ENCODE data around the gene PRRG1. TPM values are rescaled to one million over a fixed set of nuclear protein-coding genes. Genes with fewer than 3 reads are reported as not detected.

PRRG1 gene
- total RNA-seq, 1 experiment from 2014 or later: not detected

- Histone ChIP-seq H4K20me1 (ENCODE audit: insufficient read depth, low read depth, low read length) (no peaks in the 10 kb centered on the region), H3K27me3 (ENCODE audit: low read length) (no peaks in the 10 kb centered on the region), H3K9ac (ENCODE audit: low read length) (no peak overlapping the region), H3K9me3 (ENCODE audit: low read length) (0 out of 2 replicates have a peak, but pooled peaks cover 5% of the 10 kb centered on the region), H3K4me2 (ENCODE audit: low read depth, low read length, poor library complexity, severe bottlenecking) (no peak overlapping the region), H3K4me3 (ENCODE audit: low read length) (no peak overlapping the region), H3K9me2 (replicated peaks; ENCODE audit: insufficient read depth, low read length) (no peaks in the 10 kb centered on the region), H3K79me2 (ENCODE audit: low read length) (no peaks in the 10 kb centered on the region), H3K36me3 (ENCODE audit: insufficient read depth, low read length) (no peaks in the 10 kb centered on the region), H3K27ac (ENCODE audit: low read length) (no peak overlapping the region), H3K4me1 (ENCODE audit: low read length) (no peaks in the 10 kb centered on the region), H2AFZ (ENCODE audit: low read length) (no peak overlapping the region)
- no peak for DNase-seq
These were observed 12.4 kb downstream of the PRRG1 start for GRCh38 chrX:37361596-37361995.

GRCh38 chrX:37364666-37365065 is 15.5 kb downstream of the PRRG1 start:
- H3K9me3 ChIP-seq (ENCODE audit: low read length): 0 out of 2 replicates have a peak, but pooled peaks cover under 1% of the 10 kb centered on the region

GRCh38 chrX:37367946-37368345 is 18.8 kb downstream of the PRRG1 start:
- Histone ChIP-seq H3K27me3 (ENCODE audit: low read length) (no peaks in the 10 kb centered on the region), H3K9ac (ENCODE audit: low read length) (no peak overlapping the region), H3K4me1 (ENCODE audit: low read length) (no peaks in the 10 kb centered on the region), H2AFZ (ENCODE audit: low read length) (no peak overlapping the region), H3K4me3 (ENCODE audit: low read length) (no peak overlapping the region), H3K36me3 (ENCODE audit: insufficient read depth, low read length) (no peaks in the 10 kb centered on the region), H3K9me2 (replicated peaks; ENCODE audit: insufficient read depth, low read length) (no peaks in the 10 kb centered on the region), H3K79me2 (ENCODE audit: low read length) (no peaks in the 10 kb centered on the region), H3K4me2 (ENCODE audit: low read depth, low read length, poor library complexity, severe bottlenecking) (no peak overlapping the region), H4K20me1 (ENCODE audit: insufficient read depth, low read depth, low read length) (no peaks in the 10 kb centered on the region), H3K9me3 (ENCODE audit: low read length) (no peaks in the 10 kb centered on the region), H3K27ac (ENCODE audit: low read length) (no peak overlapping the region)
- no peak for DNase-seq

More at GRCh38 chrX:37364666-37365065, 15.5 kb downstream of the PRRG1 start:
- Histone ChIP-seq H3K79me2 (ENCODE audit: low read length) (no peaks in the 10 kb centered on the region), H3K4me1 (ENCODE audit: low read length) (no peaks in the 10 kb centered on the region), H3K9me2 (replicated peaks; ENCODE audit: insufficient read depth, low read length) (no peaks in the 10 kb centered on the region), H3K27me3 (ENCODE audit: low read length) (no peaks in the 10 kb centered on the region), H3K27ac (ENCODE audit: low read length) (no peak overlapping the region), H4K20me1 (ENCODE audit: insufficient read depth, low read depth, low read length) (no peaks in the 10 kb centered on the region), H2AFZ (ENCODE audit: low read length) (no peak overlapping the region), H3K36me3 (ENCODE audit: insufficient read depth, low read length) (no peaks in the 10 kb centered on the region), H3K4me2 (ENCODE audit: low read depth, low read length, poor library complexity, severe bottlenecking) (no peak overlapping the region), H3K4me3 (ENCODE audit: low read length) (no peak overlapping the region), H3K9ac (ENCODE audit: low read length) (no peak overlapping the region)
- no peak for DNase-seq

- Histone ChIP-seq H3K36me3 (ENCODE audit: insufficient read depth, low read length) (no peaks in the 10 kb centered on the region), H3K4me1 (ENCODE audit: low read length) (no peaks in the 10 kb centered on the region), H4K20me1 (ENCODE audit: insufficient read depth, low read depth, low read length) (no peaks in the 10 kb centered on the region), H3K9ac (ENCODE audit: low read length) (no peak overlapping the region), H3K27ac (ENCODE audit: low read length) (no peak overlapping the region), H3K9me3 (ENCODE audit: low read length) (no peaks in the 10 kb centered on the region), H3K4me2 (ENCODE audit: low read depth, low read length, poor library complexity, severe bottlenecking) (no peak overlapping the region), H2AFZ (ENCODE audit: low read length) (no peak overlapping the region), H3K79me2 (ENCODE audit: low read length) (no peaks in the 10 kb centered on the region), H3K4me3 (ENCODE audit: low read length) (no peak overlapping the region), H3K27me3 (ENCODE audit: low read length) (no peaks in the 10 kb centered on the region), H3K9me2 (replicated peaks; ENCODE audit: insufficient read depth, low read length) (no peaks in the 10 kb centered on the region)
- no peak for DNase-seq
These were observed 21.5 kb downstream of the PRRG1 start for GRCh38 chrX:37370499-37371141.

- Histone ChIP-seq H3K4me3 (ENCODE audit: low read length) (no peak overlapping the region), H3K36me3 (ENCODE audit: insufficient read depth, low read length) (no peaks in the 10 kb centered on the region), H3K4me1 (ENCODE audit: low read length) (no peaks in the 10 kb centered on the region), H3K79me2 (ENCODE audit: low read length) (no peaks in the 10 kb centered on the region), H3K27ac (ENCODE audit: low read length) (no peak overlapping the region), H3K27me3 (ENCODE audit: low read length) (no peaks in the 10 kb centered on the region), H3K9ac (ENCODE audit: low read length) (no peak overlapping the region), H3K9me3 (ENCODE audit: low read length) (no peaks in the 10 kb centered on the region), H3K9me2 (replicated peaks; ENCODE audit: insufficient read depth, low read length) (no peaks in the 10 kb centered on the region), H2AFZ (ENCODE audit: low read length) (no peak overlapping the region), H3K4me2 (ENCODE audit: low read depth, low read length, poor library complexity, severe bottlenecking) (no peak overlapping the region), H4K20me1 (ENCODE audit: insufficient read depth, low read depth, low read length) (no peaks in the 10 kb centered on the region)
- no peak for DNase-seq
These were observed 22.4 kb downstream of the PRRG1 start for GRCh38 chrX:37371578-37371991.

GRCh38 chrX:37378404-37378803 is 29.2 kb downstream of the PRRG1 start:
- Histone ChIP-seq H2AFZ (ENCODE audit: low read length) (no peak overlapping the region), H3K9ac (ENCODE audit: low read length) (no peak overlapping the region), H3K27ac (ENCODE audit: low read length) (no peak overlapping the region), H3K9me2 (replicated peaks; ENCODE audit: insufficient read depth, low read length) (no peaks in the 10 kb centered on the region), H3K4me1 (ENCODE audit: low read length) (no peaks in the 10 kb centered on the region), H3K27me3 (ENCODE audit: low read length) (no peaks in the 10 kb centered on the region), H3K79me2 (ENCODE audit: low read length) (no peaks in the 10 kb centered on the region), H3K9me3 (ENCODE audit: low read length) (no peaks in the 10 kb centered on the region), H4K20me1 (ENCODE audit: insufficient read depth, low read depth, low read length) (no peaks in the 10 kb centered on the region), H3K4me2 (ENCODE audit: low read depth, low read length, poor library complexity, severe bottlenecking) (no peak overlapping the region), H3K4me3 (ENCODE audit: low read length) (no peak overlapping the region), H3K36me3 (ENCODE audit: insufficient read depth, low read length) (no peaks in the 10 kb centered on the region)
- no peak for DNase-seq

GRCh38 chrX:37378830-37379229 is 29.7 kb downstream of the PRRG1 start:
- no peak overlapping the region for H2AFZ ChIP-seq (ENCODE audit: low read length)
- DNase-seq: no peak
- no peak overlapping the region for H3K4me2 ChIP-seq (ENCODE audit: low read depth, low read length, poor library complexity, severe bottlenecking)
- H3K9ac ChIP-seq (ENCODE audit: low read length): no peak overlapping the region
- no peaks in the 10 kb centered on the region for H3K79me2 ChIP-seq (ENCODE audit: low read length)
- H3K27me3 ChIP-seq (ENCODE audit: low read length): no peaks in the 10 kb centered on the region
- H3K9me3 ChIP-seq (ENCODE audit: low read length): no peaks in the 10 kb centered on the region
- no peaks in the 10 kb centered on the region for H4K20me1 ChIP-seq (ENCODE audit: insufficient read depth, low read depth, low read length)
- no peaks in the 10 kb centered on the region for H3K9me2 ChIP-seq (replicated peaks; ENCODE audit: insufficient read depth, low read length)
- H3K36me3 ChIP-seq (ENCODE audit: insufficient read depth, low read length): no peaks in the 10 kb centered on the region
- no peak overlapping the region for H3K27ac ChIP-seq (ENCODE audit: low read length)
- no peaks in the 10 kb centered on the region for H3K4me1 ChIP-seq (ENCODE audit: low read length)
- no peak overlapping the region for H3K4me3 ChIP-seq (ENCODE audit: low read length)

GRCh38 chrX:37380256-37380655 is 31.1 kb downstream of the PRRG1 start:
- Histone ChIP-seq H3K4me2 (ENCODE audit: low read depth, low read length, poor library complexity, severe bottlenecking) (no peak overlapping the region), H3K9me2 (replicated peaks; ENCODE audit: insufficient read depth, low read length) (no peaks in the 10 kb centered on the region), H3K9ac (ENCODE audit: low read length) (no peak overlapping the region), H3K9me3 (ENCODE audit: low read length) (no peaks in the 10 kb centered on the region), H3K36me3 (ENCODE audit: insufficient read depth, low read length) (no peaks in the 10 kb centered on the region), H3K4me1 (ENCODE audit: low read length) (no peaks in the 10 kb centered on the region), H4K20me1 (ENCODE audit: insufficient read depth, low read depth, low read length) (no peaks in the 10 kb centered on the region), H3K4me3 (ENCODE audit: low read length) (no peak overlapping the region), H3K27me3 (ENCODE audit: low read length) (no peaks in the 10 kb centered on the region), H3K79me2 (ENCODE audit: low read length) (no peaks in the 10 kb centered on the region), H2AFZ (ENCODE audit: low read length) (no peak overlapping the region), H3K27ac (ENCODE audit: low read length) (no peak overlapping the region)
- DNase-seq: no peak
